WTC11 (cell line): ENCODE results near the gene BDKRB2. TPM values are rescaled to one million over a fixed set of nuclear protein-coding genes. Genes with fewer than 3 reads are reported as not detected.

Experiments
- ATAC-seq: fragments of 200-7000 bp; cut with Tn5 transposase; 2 replicates; pipeline ENCODE4 v1.10.0; 2021; ENCODE audit warnings: mild to moderate bottlenecking, moderate library complexity
- CTCF ChIA-PET: fragments of 300-600 bp; sonication (Branson Sonifier 250); formaldehyde crosslinking; loops from one replicate; lab custom pipeline; 2021; ENCODE audit warnings: antibody characterized with exemption; lab: Charles Lee
- POLR2A ChIA-PET: fragments of 350-600 bp; sonication (Branson Sonifier 250); formaldehyde crosslinking; loops from one replicate; lab custom pipeline; 2021; ENCODE audit warnings: antibody characterized with exemption; lab: Charles Lee
- DNase-seq: peaks from one replicate; pipeline ENCODE4 v3.0.0; 2021; ENCODE audit warnings: low spot score
- H3K27ac Mint-ChIP-seq: 2 replicates; pipeline ENCODE4 v1.8.0; 2021; ENCODE audit warnings: mixed read lengths
- H3K27me3 Mint-ChIP-seq: 2 replicates; pipeline ENCODE4 v1.8.0; 2021; ENCODE audit warnings: low read depth, mild to moderate bottlenecking, moderate library complexity, mixed read lengths
- H3K36me3 Mint-ChIP-seq: 2 replicates; pipeline ENCODE4 v1.8.0; 2021; ENCODE audit warnings: mixed read lengths
- H3K4me1 Mint-ChIP-seq: 2 replicates; pipeline ENCODE4 v1.8.0; 2022; ENCODE audit warnings: mixed read lengths
- H3K4me3 Mint-ChIP-seq: 2 replicates; pipeline ENCODE4 v1.8.0; 2021; ENCODE audit warnings: mild to moderate bottlenecking, moderate library complexity, mixed read lengths
- H3K9me3 Mint-ChIP-seq: 2 replicates; pipeline ENCODE4 v1.8.0; 2021; ENCODE audit warnings: mixed read lengths
- FOXK1 ChIP-seq: sonication (generic); formaldehyde crosslinking; IDR thresholded peaks from 2 replicates; pipeline ENCODE4 v1.8.0; 2022; ENCODE audit warnings: mild to moderate bottlenecking, moderate library complexity, missing genetic modification reagents
- GABPB1 ChIP-seq: sonication (generic); formaldehyde crosslinking; IDR thresholded peaks from 2 replicates; pipeline ENCODE4 v1.8.1; 2023; ENCODE audit warnings: mild to moderate bottlenecking, missing genetic modification reagents
- JUN ChIP-seq: sonication (generic); formaldehyde crosslinking; IDR thresholded peaks from 2 replicates; pipeline ENCODE4 v1.8.0; 2023; ENCODE audit warnings: mild to moderate bottlenecking, missing genetic modification reagents
- MYBL2 ChIP-seq: sonication (generic); formaldehyde crosslinking; IDR thresholded peaks from 2 replicates; pipeline ENCODE4 v1.8.1; 2023; ENCODE audit warnings: mild to moderate bottlenecking, moderate library complexity, missing genetic modification reagents
- OVOL2 ChIP-seq: fragments of 250-450 bp; sonication (Bioruptor Pico); IDR thresholded peaks from 2 replicates; pipeline ENCODE4 v1.9.0; 2021; ENCODE audit warnings: mild to moderate bottlenecking, borderline replicate concordance
- ZNF232 ChIP-seq: sonication (generic); formaldehyde crosslinking; IDR thresholded peaks from 2 replicates; pipeline ENCODE4 v1.8.0; 2022; ENCODE audit warnings: mild to moderate bottlenecking, missing genetic modification reagents
- ZNF396 ChIP-seq: fragments of 250-450 bp; sonication (Bioruptor Pico); IDR thresholded peaks from 2 replicates; pipeline ENCODE4 v1.8.0; 2021; ENCODE audit warnings: mild to moderate bottlenecking, moderate library complexity, borderline replicate concordance
- ZNF423 ChIP-seq: fragments of 250-450 bp; sonication (Bioruptor Pico); IDR thresholded peaks from 2 replicates; pipeline ENCODE4 v2.1.2; 2022; ENCODE audit warnings: mild to moderate bottlenecking, moderate library complexity
- total RNA-seq: library from RNA; stranded (reverse); gene quantifications from 3 replicates; pipeline ENCODE4 v1.2.3, GENCODE V29; 2021
- TF ChIP-seq, protein P1 (sequence below): fragments of 250-450 bp; sonication (Bioruptor Pico); IDR thresholded peaks from 2 replicates; pipeline ENCODE4 v1.9.0; 2021; ENCODE audit warnings: mild to moderate bottlenecking
- TF ChIP-seq, protein P2 (sequence below): fragments of 250-450 bp; sonication (Bioruptor Pico); conservative IDR thresholded peaks from 2 replicates; pipeline ENCODE4 v1.9.0; 2021; ENCODE audit warnings: mild to moderate bottlenecking
- TF ChIP-seq, protein P3 (sequence below): sonication (generic); formaldehyde crosslinking; IDR thresholded peaks from 2 replicates; pipeline ENCODE4 v1.8.1; 2023; ENCODE audit warnings: mild to moderate bottlenecking, missing genetic modification reagents, borderline replicate concordance
- TF ChIP-seq, protein P4 (sequence below): fragments of 250-450 bp; sonication (Bioruptor Pico); IDR thresholded peaks from 2 replicates; pipeline ENCODE4 v1.9.0; 2021; ENCODE audit warnings: mild to moderate bottlenecking
- TF ChIP-seq, protein P5 (sequence below): sonication (generic); formaldehyde crosslinking; IDR thresholded peaks from 2 replicates; pipeline ENCODE4 v1.8.1; 2023; ENCODE audit warnings: mild to moderate bottlenecking, missing genetic modification reagents
- TF ChIP-seq, protein P6 (sequence below): sonication (generic); formaldehyde crosslinking; IDR thresholded peaks from 2 replicates; pipeline ENCODE4 v1.8.0; 2023; ENCODE audit warnings: mild to moderate bottlenecking, missing genetic modification reagents

Gene BDKRB2
- total RNA-seq, 1 experiment from 2014 or later, result 0.17 TPM

DNA sequence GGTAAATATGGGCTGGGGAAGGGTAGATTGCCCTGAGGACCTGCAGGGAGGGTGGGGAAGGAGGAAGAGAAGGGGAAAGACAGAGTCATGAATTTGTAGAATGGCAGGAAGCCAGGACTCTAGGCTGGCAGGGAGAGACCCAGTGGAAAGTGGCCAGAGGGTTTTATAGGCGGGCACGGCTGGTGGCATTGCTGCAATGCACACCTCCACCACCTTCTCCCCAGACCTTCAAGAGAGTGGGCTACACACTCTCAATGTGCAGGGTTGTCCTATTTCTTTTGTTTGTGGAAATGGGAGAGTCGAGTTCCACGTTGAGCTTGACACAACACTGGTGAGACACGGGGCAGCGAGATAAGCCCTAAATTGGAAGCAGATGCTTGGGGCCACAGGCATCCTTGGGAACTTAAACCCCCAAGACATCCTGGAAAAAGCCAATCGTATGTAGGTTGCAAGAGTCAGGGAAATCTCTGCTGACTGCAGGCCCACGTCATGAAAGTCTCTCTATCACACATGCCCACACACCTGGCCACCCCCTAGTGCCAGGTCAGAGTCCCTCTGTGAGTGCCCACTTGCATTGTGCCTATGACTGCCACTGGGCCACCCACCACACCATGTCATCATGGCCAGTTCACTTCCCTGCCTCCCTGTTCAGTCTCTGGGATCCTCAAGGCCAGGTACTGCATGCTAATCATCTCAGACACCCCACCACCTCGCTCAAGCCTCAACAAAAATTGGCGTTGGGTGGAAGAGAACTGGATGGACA, 38.0 kb upstream of the BDKRB2 start (continued):
- TF ChIP-seq, protein P1, sequence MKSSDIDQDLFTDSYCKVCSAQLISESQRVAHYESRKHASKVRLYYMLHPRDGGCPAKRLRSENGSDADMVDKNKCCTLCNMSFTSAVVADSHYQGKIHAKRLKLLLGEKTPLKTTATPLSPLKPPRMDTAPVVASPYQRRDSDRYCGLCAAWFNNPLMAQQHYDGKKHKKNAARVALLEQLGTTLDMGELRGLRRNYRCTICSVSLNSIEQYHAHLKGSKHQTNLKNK (CRISPR knock-in tag), result no peak
- TF ChIP-seq, protein P2, sequence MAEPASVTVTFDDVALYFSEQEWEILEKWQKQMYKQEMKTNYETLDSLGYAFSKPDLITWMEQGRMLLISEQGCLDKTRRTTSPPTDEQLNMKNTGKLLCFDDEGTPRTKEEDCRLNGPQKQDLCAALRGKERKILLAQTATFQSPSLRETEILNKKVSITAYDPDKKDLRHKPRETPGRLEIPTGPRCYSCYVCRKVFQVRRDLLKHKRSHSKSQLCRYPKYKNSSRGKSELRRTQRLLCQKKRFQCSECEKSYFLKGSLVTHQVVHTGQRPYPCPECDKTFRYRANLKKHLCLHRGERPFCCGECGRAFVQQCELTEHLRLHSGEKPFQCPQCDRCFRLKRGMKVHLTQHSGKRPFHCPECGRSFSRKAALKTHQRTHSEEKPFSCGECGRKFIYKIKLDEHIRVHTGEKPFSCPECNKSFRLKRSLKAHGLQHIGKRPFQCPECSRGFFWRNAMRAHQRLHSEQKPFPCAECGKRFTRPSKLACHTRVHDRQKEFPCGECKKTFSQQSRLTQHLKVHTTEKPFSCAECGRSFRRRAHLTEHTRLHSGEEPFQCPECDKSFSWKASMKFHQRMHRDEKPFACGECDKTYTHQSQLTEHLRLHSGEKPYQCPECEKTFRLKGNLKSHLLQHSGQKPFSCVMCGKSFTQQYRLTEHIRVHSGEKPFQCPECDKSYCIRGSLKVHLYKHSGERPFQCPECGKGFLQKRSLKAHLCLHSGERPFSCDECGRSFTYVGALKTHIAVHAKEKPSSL (CRISPR knock-in tag), result no peak

DNA sequence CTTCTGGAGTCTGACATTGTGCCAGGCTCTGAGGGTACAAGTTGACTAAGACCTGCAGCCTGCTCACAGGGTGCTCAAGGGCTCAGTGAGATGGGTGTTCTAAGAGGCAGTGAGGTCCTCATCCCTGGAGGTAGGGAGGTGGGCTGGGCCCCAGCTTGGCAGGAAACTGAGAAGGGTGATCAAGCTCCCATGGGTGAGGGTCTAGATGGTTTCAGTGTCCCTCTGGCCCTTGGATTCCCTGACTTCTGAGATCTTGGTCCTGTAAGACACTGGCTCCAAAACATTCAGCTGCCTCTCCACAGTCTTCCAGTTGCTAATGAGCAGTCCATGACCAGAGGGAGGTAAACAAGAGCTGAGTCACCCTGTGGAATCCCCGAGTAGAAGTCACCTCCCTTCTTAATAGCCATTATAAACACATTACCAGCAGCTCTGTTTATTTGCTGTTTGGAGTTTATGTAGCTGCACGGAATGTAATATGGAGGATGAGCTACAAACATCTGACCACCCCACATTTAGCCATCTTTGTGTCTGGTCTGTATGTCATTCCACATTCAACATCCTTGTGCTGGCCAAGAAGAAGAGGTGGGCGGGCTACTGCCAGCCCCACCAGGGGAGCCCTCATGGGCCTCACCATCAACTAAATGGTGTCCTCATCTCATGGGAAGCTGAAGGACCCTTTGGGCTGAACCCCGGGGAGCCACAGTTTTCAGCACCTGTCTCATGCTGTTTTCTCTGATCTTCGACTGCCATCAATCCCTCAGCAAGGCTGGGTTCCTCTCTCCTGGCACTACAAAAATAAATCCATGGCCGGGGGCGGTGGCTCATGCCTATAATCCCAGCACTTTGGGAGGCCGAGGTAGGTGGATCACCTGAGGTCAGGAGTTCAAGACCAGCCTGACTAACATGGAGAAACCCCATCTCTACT, 37.2 kb upstream of the BDKRB2 start:
- TF ChIP-seq, protein P3, sequence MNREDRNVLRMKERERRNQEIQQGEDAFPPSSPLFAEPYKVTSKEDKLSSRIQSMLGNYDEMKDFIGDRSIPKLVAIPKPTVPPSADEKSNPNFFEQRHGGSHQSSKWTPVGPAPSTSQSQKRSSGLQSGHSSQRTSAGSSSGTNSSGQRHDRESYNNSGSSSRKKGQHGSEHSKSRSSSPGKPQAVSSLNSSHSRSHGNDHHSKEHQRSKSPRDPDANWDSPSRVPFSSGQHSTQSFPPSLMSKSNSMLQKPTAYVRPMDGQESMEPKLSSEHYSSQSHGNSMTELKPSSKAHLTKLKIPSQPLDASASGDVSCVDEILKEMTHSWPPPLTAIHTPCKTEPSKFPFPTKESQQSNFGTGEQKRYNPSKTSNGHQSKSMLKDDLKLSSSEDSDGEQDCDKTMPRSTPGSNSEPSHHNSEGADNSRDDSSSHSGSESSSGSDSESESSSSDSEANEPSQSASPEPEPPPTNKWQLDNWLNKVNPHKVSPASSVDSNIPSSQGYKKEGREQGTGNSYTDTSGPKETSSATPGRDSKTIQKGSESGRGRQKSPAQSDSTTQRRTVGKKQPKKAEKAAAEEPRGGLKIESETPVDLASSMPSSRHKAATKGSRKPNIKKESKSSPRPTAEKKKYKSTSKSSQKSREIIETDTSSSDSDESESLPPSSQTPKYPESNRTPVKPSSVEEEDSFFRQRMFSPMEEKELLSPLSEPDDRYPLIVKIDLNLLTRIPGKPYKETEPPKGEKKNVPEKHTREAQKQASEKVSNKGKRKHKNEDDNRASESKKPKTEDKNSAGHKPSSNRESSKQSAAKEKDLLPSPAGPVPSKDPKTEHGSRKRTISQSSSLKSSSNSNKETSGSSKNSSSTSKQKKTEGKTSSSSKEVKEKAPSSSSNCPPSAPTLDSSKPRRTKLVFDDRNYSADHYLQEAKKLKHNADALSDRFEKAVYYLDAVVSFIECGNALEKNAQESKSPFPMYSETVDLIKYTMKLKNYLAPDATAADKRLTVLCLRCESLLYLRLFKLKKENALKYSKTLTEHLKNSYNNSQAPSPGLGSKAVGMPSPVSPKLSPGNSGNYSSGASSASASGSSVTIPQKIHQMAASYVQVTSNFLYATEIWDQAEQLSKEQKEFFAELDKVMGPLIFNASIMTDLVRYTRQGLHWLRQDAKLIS (CRISPR knock-in tag), result no peak
- ATAC-seq (no peak), DNase-seq (no peak)
- ChIA-PET CTCF (no interaction called here), POLR2A (interaction anchor here (0.7 kb wide), 1 partner anchor 20 kb away, joined by 3 read pairs; no protein-coding TSS in a partner anchor)
- no peaks in the 10 kb centered on the region for H3K4me1 Mint-ChIP-seq
- H3K4me3 Mint-ChIP-seq, result no peak overlapping the region
- no peak overlapping the region for H3K27ac Mint-ChIP-seq
- no peaks in the 10 kb centered on the region for H3K9me3 Mint-ChIP-seq
- no peaks in the 10 kb centered on the region for H3K36me3 Mint-ChIP-seq
- no peaks in the 10 kb centered on the region for H3K27me3 Mint-ChIP-seq

DNA sequence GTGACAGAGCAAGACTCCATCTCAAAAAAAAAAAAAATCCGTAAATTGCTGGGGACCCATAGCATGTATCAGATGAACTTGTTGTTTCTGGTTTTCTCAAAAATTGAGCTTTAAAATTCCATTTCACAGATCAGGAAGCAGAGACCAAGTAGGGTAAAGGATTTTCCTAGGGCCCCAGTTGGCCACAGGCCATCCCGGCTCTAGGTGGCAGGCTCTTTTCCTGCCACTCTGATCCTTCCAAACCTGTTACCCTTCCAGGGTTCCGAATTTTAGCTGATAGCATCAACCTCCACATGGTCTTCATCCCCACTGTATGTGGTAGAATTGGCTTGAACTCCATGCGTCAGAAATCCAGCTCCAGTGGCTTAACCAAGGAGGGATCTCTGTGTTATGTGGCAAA, 36.1 kb upstream of the BDKRB2 start:
- Mint-ChIP-seq H3K9me3 (no peaks in the 10 kb centered on the region), H3K27ac (no peak overlapping the region), H3K36me3 (no peaks in the 10 kb centered on the region), H3K27me3 (no peaks in the 10 kb centered on the region), H3K4me1 (no peaks in the 10 kb centered on the region), H3K4me3 (no peak overlapping the region)
- CTCF ChIA-PET, result interaction anchor here (1.2 kb wide), 1 partner anchor 68 kb away, joined by 3 read pairs; no protein-coding TSS in a partner anchor
- no peak for DNase-seq
- POLR2A ChIA-PET, result interaction anchor here (0.7 kb wide), 1 partner anchor 21 kb away, joined by 3 read pairs; no protein-coding TSS in a partner anchor
- ATAC-seq, result no peak
- TF ChIP-seq, protein P4, sequence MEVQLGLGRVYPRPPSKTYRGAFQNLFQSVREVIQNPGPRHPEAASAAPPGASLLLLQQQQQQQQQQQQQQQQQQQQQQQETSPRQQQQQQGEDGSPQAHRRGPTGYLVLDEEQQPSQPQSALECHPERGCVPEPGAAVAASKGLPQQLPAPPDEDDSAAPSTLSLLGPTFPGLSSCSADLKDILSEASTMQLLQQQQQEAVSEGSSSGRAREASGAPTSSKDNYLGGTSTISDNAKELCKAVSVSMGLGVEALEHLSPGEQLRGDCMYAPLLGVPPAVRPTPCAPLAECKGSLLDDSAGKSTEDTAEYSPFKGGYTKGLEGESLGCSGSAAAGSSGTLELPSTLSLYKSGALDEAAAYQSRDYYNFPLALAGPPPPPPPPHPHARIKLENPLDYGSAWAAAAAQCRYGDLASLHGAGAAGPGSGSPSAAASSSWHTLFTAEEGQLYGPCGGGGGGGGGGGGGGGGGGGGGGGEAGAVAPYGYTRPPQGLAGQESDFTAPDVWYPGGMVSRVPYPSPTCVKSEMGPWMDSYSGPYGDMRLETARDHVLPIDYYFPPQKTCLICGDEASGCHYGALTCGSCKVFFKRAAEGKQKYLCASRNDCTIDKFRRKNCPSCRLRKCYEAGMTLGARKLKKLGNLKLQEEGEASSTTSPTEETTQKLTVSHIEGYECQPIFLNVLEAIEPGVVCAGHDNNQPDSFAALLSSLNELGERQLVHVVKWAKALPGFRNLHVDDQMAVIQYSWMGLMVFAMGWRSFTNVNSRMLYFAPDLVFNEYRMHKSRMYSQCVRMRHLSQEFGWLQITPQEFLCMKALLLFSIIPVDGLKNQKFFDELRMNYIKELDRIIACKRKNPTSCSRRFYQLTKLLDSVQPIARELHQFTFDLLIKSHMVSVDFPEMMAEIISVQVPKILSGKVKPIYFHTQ, result no peak
- TF ChIP-seq GABPB1 (CRISPR knock-in tag) (no peak), JUN (CRISPR knock-in tag) (no peak), ZNF396 (CRISPR knock-in tag) (no peak), ZNF232 (no peak), FOXK1 (CRISPR knock-in tag) (no peak), MYBL2 (no peak), ZNF423 (CRISPR knock-in tag) (no peak), OVOL2 (no peak)
- TF ChIP-seq, protein P5, sequence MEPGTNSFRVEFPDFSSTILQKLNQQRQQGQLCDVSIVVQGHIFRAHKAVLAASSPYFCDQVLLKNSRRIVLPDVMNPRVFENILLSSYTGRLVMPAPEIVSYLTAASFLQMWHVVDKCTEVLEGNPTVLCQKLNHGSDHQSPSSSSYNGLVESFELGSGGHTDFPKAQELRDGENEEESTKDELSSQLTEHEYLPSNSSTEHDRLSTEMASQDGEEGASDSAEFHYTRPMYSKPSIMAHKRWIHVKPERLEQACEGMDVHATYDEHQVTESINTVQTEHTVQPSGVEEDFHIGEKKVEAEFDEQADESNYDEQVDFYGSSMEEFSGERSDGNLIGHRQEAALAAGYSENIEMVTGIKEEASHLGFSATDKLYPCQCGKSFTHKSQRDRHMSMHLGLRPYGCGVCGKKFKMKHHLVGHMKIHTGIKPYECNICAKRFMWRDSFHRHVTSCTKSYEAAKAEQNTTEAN (CRISPR knock-in tag), result no peak
- TF ChIP-seq, protein P6, sequence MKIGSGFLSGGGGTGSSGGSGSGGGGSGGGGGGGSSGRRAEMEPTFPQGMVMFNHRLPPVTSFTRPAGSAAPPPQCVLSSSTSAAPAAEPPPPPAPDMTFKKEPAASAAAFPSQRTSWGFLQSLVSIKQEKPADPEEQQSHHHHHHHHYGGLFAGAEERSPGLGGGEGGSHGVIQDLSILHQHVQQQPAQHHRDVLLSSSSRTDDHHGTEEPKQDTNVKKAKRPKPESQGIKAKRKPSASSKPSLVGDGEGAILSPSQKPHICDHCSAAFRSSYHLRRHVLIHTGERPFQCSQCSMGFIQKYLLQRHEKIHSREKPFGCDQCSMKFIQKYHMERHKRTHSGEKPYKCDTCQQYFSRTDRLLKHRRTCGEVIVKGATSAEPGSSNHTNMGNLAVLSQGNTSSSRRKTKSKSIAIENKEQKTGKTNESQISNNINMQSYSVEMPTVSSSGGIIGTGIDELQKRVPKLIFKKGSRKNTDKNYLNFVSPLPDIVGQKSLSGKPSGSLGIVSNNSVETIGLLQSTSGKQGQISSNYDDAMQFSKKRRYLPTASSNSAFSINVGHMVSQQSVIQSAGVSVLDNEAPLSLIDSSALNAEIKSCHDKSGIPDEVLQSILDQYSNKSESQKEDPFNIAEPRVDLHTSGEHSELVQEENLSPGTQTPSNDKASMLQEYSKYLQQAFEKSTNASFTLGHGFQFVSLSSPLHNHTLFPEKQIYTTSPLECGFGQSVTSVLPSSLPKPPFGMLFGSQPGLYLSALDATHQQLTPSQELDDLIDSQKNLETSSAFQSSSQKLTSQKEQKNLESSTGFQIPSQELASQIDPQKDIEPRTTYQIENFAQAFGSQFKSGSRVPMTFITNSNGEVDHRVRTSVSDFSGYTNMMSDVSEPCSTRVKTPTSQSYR (CRISPR knock-in tag), result no peak
